Upper lobe of left lung (tissue), 6 donors: ENCODE measurements around the gene CIAO2A. TPM values are rescaled to one million over a fixed set of nuclear protein-coding genes. Genes with fewer than 3 reads are reported as not detected.
"Not testable (repeated sequence)": the region's sequence is repeated elsewhere in the genome, so short reads cannot be mapped to it uniquely, and the experiment has no call there.

Experiments used
- ATAC-seq, 2 donors: fragments of 200-7000 bp; cut with Tn5 transposase; one replicate each; pipeline ENCODE4 v1.9.1; 2022; ENCODE audit warnings: mild to moderate bottlenecking in 2 of 2, moderate library complexity in 2 of 2; ENCODE audit not compliant: low FRiP score in 2 of 2
- DNase-seq, 2 donors: peaks; one replicate each; pipeline ENCODE4 v3.0.0-alpha.2; 2019 to 2020
- H3K27ac ChIP-seq, 4 donors: fragments of 200-600 bp; sonication (generic); one replicate each; pipeline ENCODE4 v1.5.1; 2016 to 2019
- H3K27me3 ChIP-seq, 4 donors: fragments of 200-600 bp; sonication (generic); one replicate each; pipeline ENCODE4 v1.5.1; 2017 to 2019
- H3K36me3 ChIP-seq, 4 donors: fragments of 200-600 bp; sonication (generic); one replicate each; pipeline ENCODE4 v1.5.1; 2016 to 2019
- H3K4me1 ChIP-seq, 4 donors: fragments of 200-600 bp; sonication (generic); one replicate each; pipeline ENCODE4 v1.5.1; 2018 to 2019
- H3K4me3 ChIP-seq, 4 donors: fragments of 200-600 bp; sonication (generic); one replicate each; pipeline ENCODE4 v1.5.1; 2017 to 2019; ENCODE audit warnings: mild to moderate bottlenecking in 2 of 4, moderate library complexity in 1 of 4
- H3K9me3 ChIP-seq, 4 donors: fragments of 200-600 bp; sonication (generic); one replicate each; pipeline ENCODE4 v1.5.1; 2018 to 2019
- EP300 ChIP-seq, 4 donors: sonication (generic); formaldehyde crosslinking; IDR thresholded peaks; one replicate each; pipeline ENCODE4 v1.5.1; 2017; ENCODE audit warnings: antibody characterized with exemption in 4 of 4, control low read depth in 2 of 4
- POLR2A ChIP-seq, 4 donors: fragments of 450-650 bp; IDR thresholded peaks; one replicate each; pipeline ENCODE4 v1.5.1; 2016 to 2017; ENCODE audit warnings: antibody characterized with exemption in 4 of 4, mild to moderate bottlenecking in 2 of 4
- POLR2AphosphoS5 ChIP-seq, 2 donors: sonication (generic); formaldehyde crosslinking; IDR thresholded peaks; one replicate each; pipeline ENCODE4 v1.5.1; 2017; ENCODE audit warnings: antibody characterized with exemption in 2 of 2
- WGBS, 2 donors: methylation state at CpG; one replicate each; pipeline ENCODE4 v1.1.5; 2017 to 2018; 5-methylcytosine and 5-hydroxymethylcytosine counted together
- total RNA-seq, 6 donors: library from RNA; depleted of rRNA in 4 of 6; stranded (reverse); fragments of >200 nt in 4 of 6; gene quantifications; one replicate each; pipeline versions ENCODE4 v1.1.0 to v1.2.1, GENCODE V29; 2016 to 2021
- TF ChIP-seq, protein P1 (sequence below), 6 experiments: fragments of 450-650 bp in 4 of 6; fragments of 200-600 bp in 2 of 6; sonication (generic) in 2 of 6; IDR thresholded peaks; one replicate each; pipeline ENCODE4 v1.5.1; 2016 to 2019; ENCODE audit warnings: antibody characterized with exemption in 6 of 6
- donor health status: DM: no; HTN: no; CAD: no; lungs with moderate emphysema.
- donor health status: DM: no; HTN: yes; CAD: no; lungs with severe emphysema.

Gene CIAO2A
- total RNA-seq, 6 donors from 2014 or later = 38.8 to 70.3 (median 49.2) TPM

DNA sequence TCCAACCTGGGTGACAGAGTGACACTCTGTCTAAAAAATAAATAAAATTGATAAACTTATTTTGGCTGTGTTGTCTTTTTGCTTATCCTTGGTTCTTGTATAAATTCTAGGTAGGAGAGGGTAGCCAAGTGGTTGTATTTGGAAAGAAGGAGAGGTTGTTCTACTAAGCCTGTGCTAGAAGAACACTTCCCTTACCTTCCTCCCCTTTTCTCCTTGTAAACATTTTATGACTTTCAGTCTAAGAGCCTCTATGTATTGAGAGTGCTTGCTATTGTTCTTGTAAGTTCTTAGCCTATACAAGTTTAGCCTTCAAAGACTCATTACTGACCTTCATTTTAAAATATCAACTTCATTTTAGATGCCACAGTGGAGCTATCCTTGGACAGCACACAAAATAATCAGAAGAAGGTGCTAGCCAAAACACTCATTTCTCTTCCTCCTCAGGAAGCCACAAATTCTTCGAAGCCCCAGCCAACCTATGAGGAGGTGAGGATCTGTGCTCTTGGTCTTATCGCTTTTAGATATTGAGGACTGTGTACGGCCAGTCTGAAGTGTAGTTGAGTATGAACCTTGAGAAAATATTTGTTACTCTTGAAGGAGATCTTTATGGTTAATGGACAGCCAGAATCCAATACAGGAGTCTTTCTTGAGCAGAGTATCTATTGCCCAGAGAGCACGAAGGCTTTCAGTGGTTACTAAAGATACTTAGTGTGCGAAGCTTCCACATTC, 24.3 kb upstream of the CIAO2A start:
- WGBS, 2 donors = 61 to 67% methylated on average over 5 of the region's 5 CpGs
- peak; percentile 40 to 91 for ATAC-seq
- Histone ChIP-seq H3K36me3 (peaks cover 3 to 100% (median 49%) of the 10 kb centered on the region in 4 donors), H3K4me1 (peaks cover 0 to 20% (median 14%) of the 10 kb centered on the region in 4 donors), H3K9me3 (no peaks in the 10 kb centered on the region), H3K27me3 (no peaks in the 10 kb centered on the region), H3K27ac (peak overlapping the region in 1 of 4 donors; percentile 3), H3K4me3 (no peak overlapping the region)
- DNase-seq = no peak
- TF ChIP-seq POLR2A (IDR thresholded peaks at IDR 0.05) = no peak
- peak in 1 of 4 donors; percentile 21 for TF ChIP-seq EP300 (IDR thresholded peaks at IDR 0.05)

DNA sequence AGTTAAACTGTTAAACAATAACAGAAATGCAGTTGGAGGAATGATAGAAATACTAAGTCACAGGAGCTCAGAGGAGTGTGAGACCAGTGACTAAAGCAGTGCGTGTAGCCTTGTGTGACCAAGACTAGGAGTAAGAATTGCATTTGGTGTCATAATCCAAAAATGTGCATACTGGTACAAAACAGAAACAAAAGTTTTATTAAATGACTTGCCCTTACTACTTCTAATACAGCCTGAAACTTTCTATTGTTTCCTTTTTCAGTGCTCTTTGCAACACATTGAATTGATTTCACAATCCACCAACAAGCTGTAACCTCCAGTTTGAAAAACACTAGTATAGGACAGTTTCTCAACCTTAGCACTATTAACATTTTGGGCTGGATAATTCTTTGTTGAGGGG, 19.3 kb upstream of the CIAO2A start:
- ATAC-seq (peak in 1 of 2 donors; percentile 45), DNase-seq (no peak)
- H3K9me3 ChIP-seq = no peaks in the 10 kb centered on the region
- WGBS, 2 donors = 86 to 90% methylated on average over 1 of the region's 1 CpG
- H3K27ac ChIP-seq = peak overlapping the region in 2 of 4 donors; percentile 37 to 56
- H3K4me3 ChIP-seq = no peak overlapping the region
- peaks cover 34 to 57% (median 46%) of the 10 kb centered on the region in 4 donors for H3K4me1 ChIP-seq
- TF ChIP-seq POLR2AphosphoS5 (IDR thresholded peaks at IDR 0.05) (no peak), EP300 (IDR thresholded peaks at IDR 0.05) (no peak), POLR2A (IDR thresholded peaks at IDR 0.05) (no peak)
- TF ChIP-seq, protein P1, sequence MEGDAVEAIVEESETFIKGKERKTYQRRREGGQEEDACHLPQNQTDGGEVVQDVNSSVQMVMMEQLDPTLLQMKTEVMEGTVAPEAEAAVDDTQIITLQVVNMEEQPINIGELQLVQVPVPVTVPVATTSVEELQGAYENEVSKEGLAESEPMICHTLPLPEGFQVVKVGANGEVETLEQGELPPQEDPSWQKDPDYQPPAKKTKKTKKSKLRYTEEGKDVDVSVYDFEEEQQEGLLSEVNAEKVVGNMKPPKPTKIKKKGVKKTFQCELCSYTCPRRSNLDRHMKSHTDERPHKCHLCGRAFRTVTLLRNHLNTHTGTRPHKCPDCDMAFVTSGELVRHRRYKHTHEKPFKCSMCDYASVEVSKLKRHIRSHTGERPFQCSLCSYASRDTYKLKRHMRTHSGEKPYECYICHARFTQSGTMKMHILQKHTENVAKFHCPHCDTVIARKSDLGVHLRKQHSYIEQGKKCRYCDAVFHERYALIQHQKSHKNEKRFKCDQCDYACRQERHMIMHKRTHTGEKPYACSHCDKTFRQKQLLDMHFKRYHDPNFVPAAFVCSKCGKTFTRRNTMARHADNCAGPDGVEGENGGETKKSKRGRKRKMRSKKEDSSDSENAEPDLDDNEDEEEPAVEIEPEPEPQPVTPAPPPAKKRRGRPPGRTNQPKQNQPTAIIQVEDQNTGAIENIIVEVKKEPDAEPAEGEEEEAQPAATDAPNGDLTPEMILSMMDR (IDR thresholded peaks at IDR 0.05) = no peak
- H3K27me3 ChIP-seq = no peaks in the 10 kb centered on the region
- H3K36me3 ChIP-seq = peaks cover 0 to 57% (median 20%) of the 10 kb centered on the region in 4 donors

DNA sequence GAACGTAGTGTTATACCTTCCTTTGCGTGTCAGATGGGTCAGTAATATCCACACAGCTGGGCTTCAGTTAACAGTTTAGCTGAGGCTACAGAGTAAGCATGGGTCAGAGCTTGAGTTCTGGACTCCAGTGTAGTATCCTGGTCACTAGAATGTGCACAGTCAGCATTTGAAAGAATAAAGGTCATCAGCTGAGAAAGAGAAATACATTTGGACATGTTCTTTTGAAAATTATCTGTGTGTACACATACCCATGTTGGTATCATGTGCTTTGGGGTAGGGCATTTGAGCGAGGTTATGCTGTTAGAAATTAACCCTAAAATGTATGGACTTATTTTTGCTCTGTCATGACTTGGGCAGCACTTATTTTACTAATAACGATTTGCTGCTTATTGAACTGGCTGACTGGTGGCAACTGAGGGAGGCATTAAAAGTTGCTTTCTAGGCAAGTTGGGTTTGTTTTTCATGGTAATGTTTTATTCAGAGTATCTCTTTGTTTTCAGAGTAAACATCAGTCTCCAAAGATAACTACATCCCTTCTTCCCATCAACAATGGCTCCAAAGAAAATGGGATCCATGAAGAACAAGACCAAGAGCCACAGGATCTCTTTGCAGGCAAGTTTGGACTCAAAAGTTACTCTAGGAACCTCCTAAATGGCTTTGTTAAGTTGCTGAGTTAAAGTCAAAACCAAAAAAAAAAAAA, 18.6 kb upstream of the CIAO2A start:
- Histone ChIP-seq H3K27ac (peak overlapping the region in 2 of 4 donors; percentile 37 to 56), H3K27me3 (no peaks in the 10 kb centered on the region), H3K9me3 (no peaks in the 10 kb centered on the region), H3K4me3 (no peak overlapping the region), H3K36me3 (peaks cover 0 to 50% (median 17%) of the 10 kb centered on the region in 4 donors), H3K4me1 (peaks cover 41 to 61% (median 47%) of the 10 kb centered on the region in 4 donors)
- TF ChIP-seq POLR2A (IDR thresholded peaks at IDR 0.05) (no peak), POLR2AphosphoS5 (IDR thresholded peaks at IDR 0.05) (no peak)
- no peak for DNase-seq
- WGBS, 2 donors = 70 to 72% methylated on average over 4 of the region's 4 CpGs
- ATAC-seq = no peak

DNA sequence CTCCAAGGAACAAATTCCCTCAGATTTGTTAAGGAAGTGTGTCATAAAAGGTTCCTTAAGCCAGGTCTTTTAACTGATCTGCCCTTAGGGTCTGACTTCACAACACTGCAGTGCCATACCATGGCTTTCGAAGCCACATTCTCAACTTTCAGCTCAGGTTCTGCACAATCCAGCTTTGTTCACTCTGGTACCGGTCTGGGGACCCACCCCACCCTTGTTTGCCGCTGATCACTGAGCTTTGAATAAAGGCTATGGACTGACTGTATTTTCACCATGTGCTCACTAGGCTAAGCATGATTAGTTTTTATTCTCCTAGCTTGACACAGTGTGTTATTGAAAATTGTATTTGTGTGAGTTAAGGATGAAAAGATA, 18.0 kb upstream of the CIAO2A start:
- 84 to 87% methylated on average over 3 of the region's 3 CpGs for WGBS, 2 donors

DNA sequence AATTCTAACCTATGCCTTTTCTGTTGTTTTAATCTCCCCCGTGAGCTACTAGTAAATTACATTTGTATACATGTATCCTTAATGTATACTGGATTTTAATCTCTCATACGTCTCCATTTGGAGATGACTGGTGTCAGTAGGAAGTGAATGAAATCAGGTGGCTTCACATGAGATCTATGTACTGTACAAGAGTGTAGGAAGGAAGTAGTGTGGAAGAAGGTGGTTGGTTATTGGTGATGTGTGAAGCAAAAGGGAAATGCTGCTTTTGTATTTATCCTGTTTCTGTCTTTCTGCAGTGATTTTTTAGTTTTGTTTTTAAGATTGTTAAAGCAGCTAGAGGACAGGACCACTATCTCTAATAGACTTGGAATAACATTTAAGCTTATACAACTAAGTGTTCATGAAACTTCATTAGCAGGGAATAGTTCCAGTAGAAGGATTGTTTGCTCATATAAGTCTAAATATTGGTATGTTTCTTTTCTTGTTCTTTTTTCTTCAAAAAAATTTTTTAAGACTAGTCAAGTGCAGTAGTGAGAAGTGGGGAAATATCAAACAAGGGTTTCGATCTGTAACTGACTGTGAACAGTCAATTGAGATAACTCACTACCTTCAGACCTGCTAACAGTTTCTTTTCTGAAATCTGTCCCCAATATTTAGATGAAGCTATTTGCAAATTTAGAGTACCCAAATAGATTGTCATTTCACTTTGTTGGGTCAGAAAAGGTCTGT, 17.5 kb upstream of the CIAO2A start:
- H3K36me3 ChIP-seq = peaks cover 0 to 39% (median 16%) of the 10 kb centered on the region in 4 donors
- 78 to 84% methylated on average over 3 of the region's 3 CpGs for WGBS, 2 donors
- no peaks in the 10 kb centered on the region for H3K9me3 ChIP-seq
- ATAC-seq (peak in 1 of 2 donors; percentile 38), DNase-seq (no peak)
- H3K4me3 ChIP-seq = no peak overlapping the region
- H3K4me1 ChIP-seq = peaks cover 47 to 72% (median 50%) of the 10 kb centered on the region in 4 donors
- no peak for TF ChIP-seq POLR2A (IDR thresholded peaks at IDR 0.05)
- TF ChIP-seq POLR2AphosphoS5 (IDR thresholded peaks at IDR 0.05) = no peak
- TF ChIP-seq, protein P1 (IDR thresholded peaks at IDR 0.05) = no peak
- TF ChIP-seq EP300 (IDR thresholded peaks at IDR 0.05) = no peak
- H3K27ac ChIP-seq = no peak overlapping the region
- H3K27me3 ChIP-seq = no peaks in the 10 kb centered on the region

More for the DNA sequence above, 18.0 kb upstream of the CIAO2A start:
- Histone ChIP-seq H3K4me1 (peaks cover 45 to 66% (median 48%) of the 10 kb centered on the region in 4 donors), H3K9me3 (no peaks in the 10 kb centered on the region), H3K36me3 (peaks cover 0 to 44% (median 17%) of the 10 kb centered on the region in 4 donors), H3K4me3 (no peak overlapping the region), H3K27me3 (no peaks in the 10 kb centered on the region), H3K27ac (no peak overlapping the region)
- ATAC-seq (no peak), DNase-seq (no peak)
- TF ChIP-seq POLR2AphosphoS5 (IDR thresholded peaks at IDR 0.05) = no peak
- TF ChIP-seq, protein P1 (IDR thresholded peaks at IDR 0.05) = no peak
- no peak for TF ChIP-seq POLR2A (IDR thresholded peaks at IDR 0.05)
- no peak for TF ChIP-seq EP300 (IDR thresholded peaks at IDR 0.05)

DNA sequence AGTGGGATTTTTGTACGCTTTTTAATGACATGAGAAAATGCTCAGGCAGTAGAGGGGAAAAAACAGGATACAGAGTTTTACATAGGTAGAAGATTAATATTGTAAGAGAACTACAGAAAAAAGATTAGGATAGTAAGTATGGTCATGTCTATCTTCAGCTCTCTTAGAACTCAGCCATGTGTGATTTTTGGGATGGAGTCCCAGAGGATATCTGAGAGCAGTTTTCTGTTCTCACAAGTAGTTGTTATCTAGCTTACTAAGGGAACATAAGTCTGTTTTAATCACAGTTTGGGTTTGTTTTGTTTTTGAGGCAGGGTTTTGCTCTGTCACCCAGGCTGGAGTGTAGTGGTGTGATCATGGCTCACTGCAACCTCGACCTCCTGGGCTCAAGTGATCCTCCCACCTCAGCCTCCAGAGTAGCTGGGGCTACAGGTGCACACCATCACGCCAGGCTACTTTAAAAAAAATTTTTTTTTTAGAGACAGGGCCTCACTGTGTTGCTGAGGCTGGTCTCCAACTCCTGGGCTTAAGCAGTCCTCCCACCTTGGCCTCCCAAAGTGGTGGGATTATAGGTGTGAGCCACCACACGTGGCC, 16.6 kb upstream of the CIAO2A start:
- peaks cover 0 to 30% (median 12%) of the 10 kb centered on the region in 4 donors for H3K36me3 ChIP-seq
- peaks cover 52 to 77% (median 57%) of the 10 kb centered on the region in 4 donors for H3K4me1 ChIP-seq
- H3K9me3 ChIP-seq, ATAC-seq, H3K27ac ChIP-seq, H3K27me3 ChIP-seq, DNase-seq, H3K4me3 ChIP-seq: not testable (repeated sequence)
- WGBS, 2 donors = 87 to 95% methylated on average over 4 of the region's 4 CpGs
